A549 (cell line): ENCODE results near the gene ZNF736. TPM values are rescaled to one million over a fixed set of nuclear protein-coding genes. Genes with fewer than 3 reads are reported as not detected.

ENCODE experiments used
- ATAC-seq, 2 experiments: fragments of 200-7000 bp in 1 of 2; fragments of >200 bp in 1 of 2; cut with Nextera tagmentation in 1 of 2; cut with Tn5 transposase in 1 of 2; 3 replicates each; pipeline versions ENCODE4 v1.8.0 to v1.9.1; 2018 to 2020; ENCODE audit warnings: mild to moderate bottlenecking in 1 of 2, moderate library complexity in 1 of 2
- CTCF ChIA-PET: fragments of 300-600 bp; sonication (Branson Sonifier 250); formaldehyde crosslinking; extraction: SDS; loops from one replicate; lab custom pipeline; 2021; ENCODE audit warnings: antibody characterized with exemption, inconsistent platforms; lab: Yijun Ruan, JAX
- POLR2A ChIA-PET: fragments of 350-600 bp; formaldehyde crosslinking; extraction: SDS; loops from one replicate; lab custom pipeline; 2021; ENCODE audit warnings: antibody characterized with exemption, inconsistent platforms; lab: Yijun Ruan, JAX
- DNase-seq, 2 experiments: peaks; one replicate each; pipeline versions ENCODE4 v3.0.0 to v3.0.0-alpha.2; 2011 to 2016; ENCODE audit warnings: low read depth in 1 of 2, low spot score in 1 of 2
- FAIRE-seq: peaks from 2 replicates; lab custom pipeline; 2011; peaks lifted over from hg19 to GRCh38; lab: Jason Lieb, UNC
- H3K27ac ChIP-seq, 2 experiments: fragments of >200 bp; sonication (Bioruptor Twin); formaldehyde crosslinking; 3 replicates each; pipeline ENCODE4 v1.5.1; 2016 to 2017
- H3K4me1 ChIP-seq: fragments of >200 bp; sonication (Bioruptor Twin); formaldehyde crosslinking; 3 replicates; pipeline ENCODE4 v1.6.1; 2016
- H3K4me2 ChIP-seq: fragments of >200 bp; sonication (Bioruptor Twin); formaldehyde crosslinking; 3 replicates; pipeline ENCODE4 v1.6.1; 2016
- H3K4me3 ChIP-seq: fragments of >200 bp; sonication (Bioruptor Twin); formaldehyde crosslinking; 3 replicates; pipeline ENCODE4 v1.5.1; 2016
- H3K9me3 ChIP-seq: fragments of >200 bp; sonication (Bioruptor Twin); formaldehyde crosslinking; 3 replicates; pipeline ENCODE4 v1.6.1; 2016
- BCL3 ChIP-seq: fragments of >200 bp; sonication (Bioruptor Twin); formaldehyde crosslinking; IDR thresholded peaks from 3 replicates; pipeline ENCODE4 v1.6.1; 2016
- BHLHE40 ChIP-seq: IDR thresholded peaks from 2 replicates; pipeline ENCODE4 v1.6.1; 2012; ENCODE audit warnings: low read depth, low read length, inconsistent platforms
- CHD4 ChIP-seq: fragments of 200-600 bp; sonication (generic); IDR thresholded peaks from 2 replicates; pipeline ENCODE4 v1.6.1; 2016; ENCODE audit warnings: antibody characterized with exemption, mild to moderate bottlenecking, borderline replicate concordance
- FOSB ChIP-seq: fragments of 250-450 bp; sonication (Bioruptor Pico); IDR thresholded peaks from 2 replicates; pipeline ENCODE4 v1.5.0; 2020; ENCODE audit warnings: mild to moderate bottlenecking, moderate library complexity
- FOXS1 ChIP-seq: fragments of 250-450 bp; sonication (Bioruptor Pico); IDR thresholded peaks from 2 replicates; pipeline ENCODE4 v1.5.0; 2020; ENCODE audit warnings: mild to moderate bottlenecking, moderate library complexity
- GATA3 ChIP-seq: IDR thresholded peaks from 2 replicates; pipeline ENCODE4 v1.6.1; 2012; ENCODE audit warnings: borderline replicate concordance
- HES2 ChIP-seq: fragments of >200 bp; sonication (Bioruptor Twin); formaldehyde crosslinking; IDR thresholded peaks from 2 replicates; pipeline ENCODE4 v1.6.1; 2016
- KDM5A ChIP-seq: fragments of 200-600 bp; sonication (generic); IDR thresholded peaks from 2 replicates; pipeline ENCODE4 v1.6.1; 2016; ENCODE audit warnings: antibody characterized with exemption, mild to moderate bottlenecking
- MAFK ChIP-seq: fragments of 450-650 bp; IDR thresholded peaks from 2 replicates; pipeline ENCODE4 v1.6.1; 2014; ENCODE audit not compliant: partially characterized antibody
- MYC ChIP-seq: IDR thresholded peaks from 2 replicates; pipeline ENCODE4 v1.6.1; 2012; ENCODE audit warnings: mild to moderate bottlenecking, inconsistent platforms, low read length, improper control_type of control experiment, borderline replicate concordance
- NFE2L2 ChIP-seq: fragments of 150-350 bp; conservative IDR thresholded peaks from 2 replicates; pipeline ENCODE4 v1.6.1; 2014; ENCODE audit warnings: low read length
- PHF8 ChIP-seq: fragments of 200-600 bp; sonication (generic); IDR thresholded peaks from 2 replicates; pipeline ENCODE4 v1.6.1; 2016; ENCODE audit warnings: low read depth, mild to moderate bottlenecking, antibody characterized with exemption, moderate library complexity, borderline replicate concordance
- POLR2A ChIP-seq: IDR thresholded peaks from 2 replicates; pipeline ENCODE4 v1.6.1; 2012; ENCODE audit warnings: mild to moderate bottlenecking, low read length
- RAD21 ChIP-seq, 2 experiments: fragments of >200 bp in 1 of 2; sonication (Bioruptor Twin) in 1 of 2; formaldehyde crosslinking in 1 of 2; IDR thresholded peaks in 1 of 2; conservative IDR thresholded peaks in 1 of 2; 2 replicates in 1 of 2; 3 replicates in 1 of 2; pipeline ENCODE4 v1.6.1; 2012 to 2018; ENCODE audit warnings: inconsistent platforms in 1 of 2
- RCOR1 ChIP-seq: fragments of 150-350 bp; IDR thresholded peaks from 2 replicates; pipeline ENCODE4 v1.6.1; 2014; ENCODE audit warnings: antibody characterized with exemption, low read length, low read depth
- REST ChIP-seq: fragments of 200-600 bp; sonication (generic); IDR thresholded peaks from 2 replicates; pipeline ENCODE4 v1.6.1; 2016; ENCODE audit warnings: antibody characterized with exemption, mild to moderate bottlenecking, moderate library complexity
- RFX5 ChIP-seq: fragments of 450-650 bp; IDR thresholded peaks from 2 replicates; pipeline ENCODE4 v1.7.1; 2014; ENCODE audit warnings: antibody characterized with exemption, mild to moderate bottlenecking, moderate library complexity
- RNF2 ChIP-seq: fragments of 200-600 bp; sonication (generic); IDR thresholded peaks from 2 replicates; pipeline ENCODE4 v1.6.1; 2016; ENCODE audit warnings: low read depth, mild to moderate bottlenecking, antibody characterized with exemption, moderate library complexity, borderline replicate concordance
- SREBF2 ChIP-seq: fragments of 450-650 bp; IDR thresholded peaks from 2 replicates; pipeline ENCODE4 v1.6.1; 2014; ENCODE audit warnings: mild to moderate bottlenecking, moderate library complexity
- TFCP2L1 ChIP-seq: fragments of 250-450 bp; sonication (Bioruptor Pico); IDR thresholded peaks from 2 replicates; pipeline ENCODE4 v1.5.0; 2021; ENCODE audit warnings: mild to moderate bottlenecking
- TP53 ChIP-seq: fragments of 250-450 bp; sonication (Bioruptor Pico); IDR thresholded peaks from 2 replicates; pipeline ENCODE4 v1.5.0; 2021; ENCODE audit warnings: mild to moderate bottlenecking, moderate library complexity
- ZC3H11A ChIP-seq: fragments of 450-650 bp; IDR thresholded peaks from 2 replicates; pipeline ENCODE4 v1.6.1; 2014; ENCODE audit warnings: antibody characterized with exemption, mild to moderate bottlenecking
- ZNF302 ChIP-seq: fragments of 250-450 bp; sonication (Bioruptor Pico); IDR thresholded peaks from 2 replicates; pipeline ENCODE4 v1.9.0; 2021; ENCODE audit warnings: inconsistent platforms, mild to moderate bottlenecking, moderate library complexity
- WGBS: methylation state at CpG from one replicate; pipeline ENCODE4 v1.1.6; 2017; ENCODE audit errors: missing lambda C conversion rate; 5-methylcytosine and 5-hydroxymethylcytosine counted together
- polyA minus RNA-seq: library from RNA; depleted of rRNA, polyadenylated mRNA; stranded (reverse); fragments of >200 nt; gene quantifications from 2 replicates; pipeline ENCODE4 v1.2.3, GENCODE V29; 2011; rRNA and poly(A)+ RNA removed
- polyA plus RNA-seq, 4 experiments: library from polyadenylated mRNA; depleted of rRNA in 3 of 4; stranded (reverse); fragments of >200 nt; fragmentation: RNase III in 1 of 4; extraction: RNeasy Plus Mini Kit Qiagen cat#74134 plus additional on column Dnase treatment in 1 of 4; gene quantifications; 2 replicates in 3 of 4; 3 replicates in 1 of 4; pipeline ENCODE4 v1.2.3, GENCODE V29; 2011 to 2017

The ZNF736 gene
- 0.03 and 0.12 TPM in 2 replicates for polyA plus RNA-seq (2011; rRNA removed)
- polyA plus RNA-seq (2012; cell fraction: cytosol; rRNA removed) = not detected in 2 replicates
- not detected in 2 replicates for polyA plus RNA-seq (2012; cell fraction: nucleus; rRNA removed)
- 0.01 to 0.12 TPM (median 0.01 TPM) in 3 replicates for polyA plus RNA-seq (2017; fragmentation: RNase III; extraction: RNeasy Plus Mini Kit Qiagen cat#74134 plus additional on column Dnase treatment)
- 0.24 TPM in 1 of 2 replicates, not detected in the other for polyA minus RNA-seq

GRCh38 chr7:64313740-64314491, at the start of gene ZNF736:
Gene ZNF736, plus strand, starts transcription at chr7:64313961. Its CDS starts 190 bp downstream, at chr7:64314151.
- ChIA-PET POLR2A (no interaction called here), CTCF (no interaction called here)
- no peak within 1 kb of the TSS for H3K4me3 ChIP-seq
- no peak for FAIRE-seq
- no peak for DNase-seq
- no peaks in the 10 kb centered on the region for H3K4me1 ChIP-seq
- H3K9me3 ChIP-seq = peaks cover 9% of the 10 kb centered on the region
- no peak for ATAC-seq
- WGBS = 7% methylated on average over 31 of the region's 33 CpGs
- H3K27ac ChIP-seq = no peak within 1 kb of the TSS
- TF ChIP-seq RFX5 = no peak
- no peak for TF ChIP-seq GATA3
- TF ChIP-seq POLR2A = no peak
- no peak for TF ChIP-seq RAD21 (conservative IDR thresholded peaks at IDR 0.05 in 1 of 2, IDR thresholded peaks at IDR 0.05 in 1 of 2)
- TF ChIP-seq FOXS1 (CRISPR knock-in tag) = no peak
- no peak for TF ChIP-seq PHF8
- no peak for TF ChIP-seq ZNF302
- H3K4me2 ChIP-seq = no peak within 1 kb of the TSS

GRCh38 chr7:64266341-64266919, 47.3 kb upstream of the ZNF736 start:
- WGBS = 0% methylated on average over 1 of the region's 1 CpG
- FAIRE-seq = no peak
- Histone ChIP-seq H3K4me2 (no peak overlapping the region), H3K9me3 (peaks cover 22% of the 10 kb centered on the region), H3K4me1 (no peaks in the 10 kb centered on the region), H3K27ac (no peak overlapping the region), H3K4me3 (no peak overlapping the region)
- CTCF ChIA-PET = no interaction called here
- POLR2A ChIA-PET = no interaction called here
- TF ChIP-seq MAFK (no peak), MYC (no peak), RCOR1 (no peak), BHLHE40 (no peak), RNF2 (no peak), FOXS1 (CRISPR knock-in tag) (no peak), TP53 (CRISPR knock-in tag) (no peak), ZNF302 (no peak), CHD4 (no peak), TFCP2L1 (CRISPR knock-in tag) (no peak), BCL3 (no peak), REST (no peak), KDM5A (no peak), ZC3H11A (no peak), POLR2A (no peak), SREBF2 (no peak), HES2 (no peak), FOSB (CRISPR knock-in tag) (no peak), NFE2L2 (no peak)
- TF ChIP-seq, all 56 proteins: peak for 0
- no peak for ATAC-seq
- no peak for DNase-seq
